ENCODE results near the gene SEPTIN5.

The SEPTIN5 gene

GRCh38 chr22:19706661-19707151 is 7.6 kb upstream of the SEPTIN5 start:
- no peak for DNase-seq

GRCh38 chr22:19707347-19708290 is 6.7 kb upstream of the SEPTIN5 start:
- DNase-seq, result no peak

GRCh38 chr22:19708321-19709011 is 5.8 kb upstream of the SEPTIN5 start:
- no peak for DNase-seq

- DNase-seq, result no peak
Observed at GRCh38 chr22:19709063-19709769, 5.1 kb upstream of the SEPTIN5 start.

GRCh38 chr22:19710020-19710768 is 4.1 kb upstream of the SEPTIN5 start:
- no peak for DNase-seq

- no peak for DNase-seq
Observed at GRCh38 chr22:19710769-19711106, 3.6 kb upstream of the SEPTIN5 start.

- no peak for DNase-seq
Observed at GRCh38 chr22:19713245-19713644, 1.1 kb upstream of the SEPTIN5 start.

- DNase-seq, result no peak
Observed at GRCh38 chr22:19713650-19714311, 522 bp upstream of the SEPTIN5 start.

GRCh38 chr22:19715188-19715930 is 1.1 kb downstream of the SEPTIN5 start:
- no peak for DNase-seq

GRCh38 chr22:19716041-19716828 is 1.9 kb downstream of the SEPTIN5 start:
- no peak for DNase-seq

GRCh38 chr22:19716829-19717105 is 2.5 kb downstream of the SEPTIN5 start:
- DNase-seq, result no peak

GRCh38 chr22:19717181-19717580 is 2.9 kb downstream of the SEPTIN5 start:
- DNase-seq, result no peak

- DNase-seq, result peak; percentile 79 to 82
Observed at GRCh38 chr22:19717691-19718455, 3.6 kb downstream of the SEPTIN5 start.

GRCh38 chr22:19718456-19719049 is 4.2 kb downstream of the SEPTIN5 start:
- no peak for DNase-seq

- no peak for DNase-seq
Observed at GRCh38 chr22:19719050-19719482, 4.8 kb downstream of the SEPTIN5 start.

- DNase-seq, result no peak
Observed at GRCh38 chr22:19719488-19720021, 5.3 kb downstream of the SEPTIN5 start.

- no peak for DNase-seq
Observed at GRCh38 chr22:19720150-19720827, 6.0 kb downstream of the SEPTIN5 start.

- no peak for DNase-seq
Observed at GRCh38 chr22:19720999-19721329, 6.7 kb downstream of the SEPTIN5 start.
